ENCODE data around the gene SLC35E2B. TPM values are rescaled to one million over a fixed set of nuclear protein-coding genes. Genes with fewer than 3 reads are reported as not detected.
"Not testable (repeated sequence)": the region's sequence is repeated elsewhere in the genome, so short reads cannot be mapped to it uniquely, and the experiment has no call there.

Gene SLC35E2B
- polyA plus RNA-seq (2013, experiment 1 of 2; ENCODE audit: insufficient read length), result 42.7 TPM
- 44.9 TPM for polyA plus RNA-seq (2013, experiment 2 of 2; ENCODE audit: insufficient read length)

DNA sequence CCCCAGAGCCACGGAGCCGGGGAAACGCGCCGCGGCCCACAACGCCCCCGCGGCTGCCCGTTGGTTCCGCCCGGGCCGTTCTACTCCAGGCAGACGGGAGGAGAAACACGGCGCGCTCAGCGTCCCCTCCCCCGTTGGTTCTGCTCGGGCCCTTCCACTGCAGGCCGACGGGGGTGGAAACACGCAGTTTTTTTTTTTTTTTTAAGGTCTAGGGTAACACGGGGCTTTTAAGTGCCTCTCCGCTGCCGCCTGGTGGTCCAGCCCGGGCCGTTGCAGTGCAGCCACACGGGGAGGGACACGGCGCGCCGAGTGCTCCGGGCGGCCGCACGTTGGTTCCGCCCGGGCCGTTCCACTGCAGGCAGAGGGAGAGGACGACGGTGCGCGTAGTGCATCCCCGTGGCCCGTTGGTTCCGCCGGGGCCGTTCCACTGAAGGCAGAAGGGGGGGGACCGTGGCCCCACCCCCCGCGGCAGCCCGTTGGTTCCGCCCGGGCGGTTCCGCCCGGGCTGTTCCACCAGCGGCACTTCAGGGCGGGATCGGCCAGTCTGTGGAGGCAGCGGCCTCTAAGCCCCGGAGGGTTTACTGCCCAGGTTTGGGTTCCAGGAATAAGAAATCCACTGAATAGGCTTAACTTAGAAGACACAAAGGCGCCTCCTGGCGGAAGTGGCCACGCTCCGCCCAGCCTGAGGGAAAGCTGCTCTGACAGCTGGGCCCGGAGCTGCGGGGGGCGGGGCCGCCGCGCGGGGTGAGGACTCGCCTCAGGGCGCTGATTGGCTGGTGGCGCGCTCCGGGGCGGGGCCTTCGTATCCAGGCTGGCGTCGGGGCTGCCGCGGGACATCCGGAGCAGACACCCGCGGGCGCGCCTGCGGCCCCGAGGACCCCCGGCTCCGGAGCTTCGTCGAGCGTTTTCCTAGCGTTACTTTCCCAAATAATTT lies at the start of gene SLC35E2B:
TSS of gene SLC35E2B (minus strand) at position 82 of the 934 bp plus-strand sequence. CDS start 16,096 bp downstream, outside the sequence.
- peak; percentile 92 for DNase-seq

GRCh38 chr1:1741013-1741412 lies 48.4 kb upstream of the SLC35E2B start:
- peak; percentile 81 for DNase-seq

DNA sequence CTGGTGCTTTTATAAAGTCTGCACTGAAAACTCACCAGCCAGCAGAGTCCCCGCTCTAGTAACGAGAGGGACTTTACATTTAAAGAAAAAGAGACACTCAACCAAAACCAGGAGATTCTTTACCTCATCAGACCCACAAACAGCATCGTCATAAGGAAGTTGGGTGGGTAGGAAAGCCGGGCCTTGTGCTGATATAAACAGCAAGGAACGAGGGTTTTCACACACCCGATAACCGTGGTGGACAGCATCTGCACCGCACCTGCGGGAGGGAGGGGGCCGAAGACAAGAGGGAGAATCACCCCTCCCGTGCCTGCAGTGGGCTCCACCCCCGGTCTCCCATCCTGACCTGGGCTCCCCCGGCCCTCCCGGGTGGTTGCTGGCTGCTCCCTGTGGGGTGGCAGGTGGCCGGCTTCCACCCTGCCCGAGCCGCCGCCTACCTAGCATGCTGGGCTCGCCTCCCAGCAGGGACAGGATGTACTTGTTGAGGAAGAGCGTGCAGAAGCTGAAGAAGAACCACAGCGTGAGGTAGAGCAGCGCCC lies 46.3 kb upstream of the SLC35E2B start:
- DNase-seq, result not testable (repeated sequence)

GRCh38 chr1:1737675-1738590 lies 45.3 kb upstream of the SLC35E2B start:
- not testable (repeated sequence) for DNase-seq

DNA sequence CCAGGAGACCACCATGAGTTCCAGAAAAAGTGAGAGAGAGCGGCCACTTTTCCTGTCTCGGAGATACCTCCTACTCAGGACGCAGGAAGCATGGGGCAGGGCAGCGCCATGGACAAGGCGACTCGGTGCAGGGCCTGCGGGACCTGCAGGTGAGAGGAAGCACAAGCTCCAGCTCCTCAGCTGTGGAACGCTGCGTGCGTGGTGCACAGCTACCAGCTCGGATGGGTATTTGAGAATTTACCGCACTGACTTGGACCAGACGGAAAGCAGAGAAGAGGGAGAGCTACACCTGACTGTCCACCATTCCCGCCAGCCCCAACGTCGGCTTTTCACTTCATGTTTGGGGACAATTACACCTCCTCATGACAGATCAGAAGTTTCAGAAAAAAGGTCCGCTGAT lies 39.8 kb upstream of the SLC35E2B start:
- no peak for DNase-seq

GRCh38 chr1:1730870-1731269 lies 38.3 kb upstream of the SLC35E2B start:
- no peak for DNase-seq

- not testable (repeated sequence) for DNase-seq
Measured at GRCh38 chr1:1730230-1730629, 37.6 kb upstream of the SLC35E2B start.

GRCh38 chr1:1729116-1729816 lies 36.7 kb upstream of the SLC35E2B start:
- DNase-seq, result not testable (repeated sequence)

GRCh38 chr1:1728308-1729005 lies 35.9 kb upstream of the SLC35E2B start:
- DNase-seq, result peak; percentile 78

DNA sequence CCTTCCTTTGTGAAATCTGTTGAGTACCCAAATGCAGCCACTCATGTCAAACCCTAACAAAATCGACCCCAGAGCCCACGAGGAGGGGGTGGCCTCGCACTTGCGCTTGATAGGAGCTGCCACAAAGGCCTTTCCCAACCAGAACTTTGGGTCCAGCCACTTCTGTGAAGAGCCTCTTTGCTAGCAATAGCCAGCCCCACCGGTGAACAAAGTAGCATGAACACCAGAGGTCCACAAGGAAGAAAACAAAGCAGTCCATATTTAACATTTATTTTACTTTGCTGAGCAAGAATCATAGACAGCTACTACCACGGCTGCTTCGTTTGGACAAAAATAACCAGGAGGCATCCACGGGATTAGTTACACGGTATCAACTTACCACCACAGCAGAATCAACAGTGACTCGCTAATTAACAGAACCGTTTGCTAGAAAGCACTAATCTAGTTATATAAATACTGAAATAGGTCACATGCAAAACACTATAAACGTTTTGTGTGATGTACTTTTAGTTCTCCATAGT lies 34.6 kb upstream of the SLC35E2B start:
- DNase-seq, result not testable (repeated sequence)

GRCh38 chr1:1726088-1726487 lies 33.5 kb upstream of the SLC35E2B start:
- not testable (repeated sequence) for DNase-seq

DNA sequence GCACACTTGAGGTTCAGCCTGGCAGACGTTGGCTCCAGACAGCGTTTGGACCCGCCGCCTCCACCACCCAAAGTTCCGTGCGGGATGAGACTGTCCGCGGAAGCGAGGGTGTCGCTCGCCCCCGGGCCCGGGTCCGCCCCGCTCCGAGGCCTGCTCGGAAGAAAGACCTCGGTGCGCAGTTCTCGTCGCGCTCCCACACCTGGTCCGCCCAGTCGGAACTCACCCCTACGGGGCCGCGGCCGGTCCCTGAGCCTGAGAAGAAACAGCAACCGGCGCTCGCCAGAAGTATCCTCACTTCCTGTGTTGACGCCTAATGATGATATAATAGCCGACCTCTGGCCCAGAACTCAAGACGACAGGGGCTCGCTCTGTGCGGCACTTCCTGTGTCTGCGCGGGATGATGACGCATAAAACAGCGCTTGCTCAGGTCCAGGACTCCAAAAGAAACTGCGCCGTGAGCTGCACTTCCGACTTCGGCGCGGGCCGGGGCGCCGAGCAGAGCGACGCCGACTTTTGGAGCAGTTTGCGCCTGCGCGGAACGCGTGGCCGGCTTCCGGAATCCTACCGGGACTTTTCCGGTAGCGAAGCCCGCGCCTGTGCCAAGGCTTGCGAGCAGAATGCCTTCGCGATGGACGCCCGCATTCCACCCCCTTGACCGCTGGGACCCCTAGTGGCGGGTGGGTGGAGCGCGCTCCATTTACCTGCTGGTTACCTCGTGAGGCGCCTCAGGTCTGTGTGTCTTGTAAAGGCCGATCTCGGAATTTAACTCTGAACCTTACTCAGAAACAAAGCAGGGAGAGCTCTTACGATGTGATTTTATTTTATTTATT lies 31.7 kb upstream of the SLC35E2B start, which contains the start of gene CDK11A:
TSS of gene CDK11A (minus strand) at position 323 of the 830 bp plus-strand sequence. CDS start 1,539 bp downstream, outside the sequence.
- peak; percentile 100 for DNase-seq

DNA sequence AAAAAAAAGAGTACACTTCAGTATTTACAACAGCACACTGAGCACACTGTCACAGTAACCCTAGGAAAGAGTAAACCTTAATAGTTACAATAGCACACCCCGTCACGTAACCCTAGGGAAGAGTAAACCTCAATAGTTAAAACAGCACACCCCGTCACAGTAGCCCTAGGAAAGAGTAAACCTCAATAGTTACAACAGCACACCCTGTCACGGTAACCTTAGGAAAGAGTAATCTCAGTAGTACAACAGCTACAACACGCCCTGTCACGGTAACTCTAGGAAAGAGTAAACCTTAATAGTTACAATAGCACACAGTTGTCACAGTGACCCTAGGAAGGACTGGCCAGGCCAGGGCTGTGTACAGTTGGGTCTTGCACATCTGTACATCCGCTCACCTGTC lies 28.6 kb upstream of the SLC35E2B start:
- DNase-seq, result no peak

DNA sequence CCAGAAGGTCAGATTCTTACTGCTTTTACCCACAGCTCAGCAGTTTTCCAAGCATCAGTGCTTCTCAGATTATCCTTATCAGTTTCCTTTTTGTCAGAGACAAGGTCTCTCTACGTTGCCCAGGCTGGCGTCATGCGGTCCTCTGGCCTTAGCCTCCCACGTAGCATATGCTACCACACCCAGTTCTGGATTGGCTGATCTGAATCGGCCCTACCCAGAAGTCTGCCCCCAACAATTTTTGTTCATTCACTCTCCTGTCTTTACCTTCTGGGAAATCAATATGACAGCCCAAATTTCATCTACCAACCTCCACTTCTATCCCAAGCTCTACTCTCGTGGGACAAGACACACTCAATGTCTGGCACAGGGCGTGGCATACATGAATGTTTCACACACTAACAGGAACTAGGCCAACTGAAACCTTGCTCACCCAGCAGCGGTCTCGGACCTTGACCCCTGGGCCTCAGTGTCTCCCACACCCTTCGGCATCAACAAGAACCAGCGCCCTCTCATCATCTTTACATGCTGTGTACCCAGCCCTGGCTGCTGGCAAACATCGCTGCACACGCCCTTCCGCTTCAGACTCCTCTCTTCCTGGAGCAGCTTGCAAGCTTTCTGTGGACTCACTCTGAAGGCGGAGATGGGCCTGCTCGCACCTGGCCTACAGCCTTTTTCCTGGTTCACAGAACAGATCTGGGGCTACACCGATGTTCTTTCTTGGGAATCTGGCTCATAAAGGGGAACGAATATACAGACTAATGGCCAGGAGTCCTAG lies 22.7 kb upstream of the SLC35E2B start:
- DNase-seq, result not testable (repeated sequence)

DNA sequence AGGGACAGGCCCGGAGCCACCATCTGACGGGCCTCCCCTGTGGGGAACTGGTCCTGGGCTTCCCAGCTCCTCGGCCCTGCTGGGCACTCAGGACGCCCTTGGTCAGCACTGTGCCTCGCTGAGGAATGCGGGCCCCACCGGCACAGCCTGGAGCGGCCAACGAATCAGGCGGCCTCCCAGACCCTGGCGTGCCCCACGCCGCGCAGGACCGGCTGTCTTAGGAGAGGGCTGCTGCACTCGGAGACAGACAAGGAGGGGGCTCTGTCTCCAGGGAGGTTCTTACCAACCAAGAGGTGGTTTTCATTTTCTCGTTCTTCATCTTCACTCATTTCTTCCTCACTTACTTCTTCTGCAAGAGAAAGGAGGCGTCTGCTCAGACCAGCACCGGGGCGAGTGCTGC lies 15.3 kb upstream of the SLC35E2B start:
- not testable (repeated sequence) for DNase-seq

- not testable (repeated sequence) for DNase-seq
Measured at GRCh38 chr1:1707241-1707640, 14.6 kb upstream of the SLC35E2B start.

- DNase-seq, result not testable (repeated sequence)
Measured at GRCh38 chr1:1705623-1706022, 13.0 kb upstream of the SLC35E2B start.

DNA sequence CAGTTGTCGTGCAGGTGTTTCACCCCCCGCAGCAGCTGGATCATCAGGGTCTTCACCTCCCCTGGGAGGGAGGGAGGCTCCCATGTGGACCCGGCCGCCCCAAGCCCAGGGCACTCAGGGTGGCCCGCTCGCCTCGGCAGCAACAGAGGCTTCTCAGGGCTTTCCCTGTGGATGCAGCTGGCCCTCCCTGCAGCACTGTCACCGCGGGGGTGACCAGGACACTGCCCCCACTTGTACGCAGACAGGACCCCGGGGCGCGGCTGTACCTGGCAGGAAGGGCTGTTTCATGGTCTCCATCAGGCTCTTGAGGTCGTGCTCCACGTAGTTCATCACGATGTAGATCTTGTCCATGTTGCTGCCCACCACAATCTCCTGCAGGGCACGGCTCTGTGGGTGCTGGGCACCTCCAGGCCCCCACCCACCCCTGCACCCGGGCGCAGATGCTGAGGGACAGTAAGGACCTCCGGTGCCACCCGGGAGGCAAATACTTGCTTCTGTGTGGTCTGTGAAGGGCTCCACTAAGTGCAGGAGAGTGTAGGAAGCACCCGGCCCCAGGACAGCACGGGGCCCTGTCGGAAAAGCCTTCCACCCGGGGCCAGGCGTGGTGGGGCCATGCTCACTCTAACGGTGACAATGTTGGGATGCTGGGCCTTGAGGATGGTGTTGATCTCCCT lies 11.8 kb upstream of the SLC35E2B start:
- DNase-seq, result not testable (repeated sequence)
